SK-N-SH (cell line): ENCODE measurements around the gene CCNL2.

Experiments used
- ELF1 ChIP-seq: IDR thresholded peaks from 2 replicates; pipeline ENCODE4 v1.4.0; 2012
- EZH2phosphoT487 ChIP-seq: fragments of 200-600 bp; sonication (generic); IDR thresholded peaks from 2 replicates; pipeline ENCODE4 v1.6.1; 2017; ENCODE audit warnings: low read depth, mixed run types, mild to moderate bottlenecking, antibody characterized with exemption, moderate library complexity, borderline replicate concordance
- MEF2A ChIP-seq: IDR thresholded peaks from 2 replicates; pipeline ENCODE4 v1.4.0; 2012; ENCODE audit warnings: low read depth, borderline replicate concordance
- RAD21 ChIP-seq: IDR thresholded peaks from 2 replicates; pipeline ENCODE4 v1.6.1; 2012; ENCODE audit warnings: mild to moderate bottlenecking, low read length
- RFX5 ChIP-seq: IDR thresholded peaks from 2 replicates; pipeline ENCODE4 v1.6.1; 2012; ENCODE audit warnings: mild to moderate bottlenecking, improper control_type of control experiment, low read length
- SIN3A ChIP-seq: IDR thresholded peaks from 2 replicates; pipeline ENCODE4 v1.6.1; 2012; ENCODE audit warnings: low read depth, mild to moderate bottlenecking, low read length, moderate library complexity, borderline replicate concordance
- SMC3 ChIP-seq: IDR thresholded peaks from 2 replicates; pipeline ENCODE4 v1.6.1; 2012; ENCODE audit warnings: low read depth, low read length, improper control_type of control experiment
- TF ChIP-seq, protein P1 (sequence below): IDR thresholded peaks from 2 replicates; pipeline ENCODE4 v1.4.0; 2012; ENCODE audit warnings: low read depth
- TF ChIP-seq, protein P2 (sequence below): fragments of 200-600 bp; sonication (generic); IDR thresholded peaks from 2 replicates; pipeline ENCODE4 v1.6.1; 2017; ENCODE audit warnings: antibody characterized with exemption, mild to moderate bottlenecking, moderate library complexity

DNA sequence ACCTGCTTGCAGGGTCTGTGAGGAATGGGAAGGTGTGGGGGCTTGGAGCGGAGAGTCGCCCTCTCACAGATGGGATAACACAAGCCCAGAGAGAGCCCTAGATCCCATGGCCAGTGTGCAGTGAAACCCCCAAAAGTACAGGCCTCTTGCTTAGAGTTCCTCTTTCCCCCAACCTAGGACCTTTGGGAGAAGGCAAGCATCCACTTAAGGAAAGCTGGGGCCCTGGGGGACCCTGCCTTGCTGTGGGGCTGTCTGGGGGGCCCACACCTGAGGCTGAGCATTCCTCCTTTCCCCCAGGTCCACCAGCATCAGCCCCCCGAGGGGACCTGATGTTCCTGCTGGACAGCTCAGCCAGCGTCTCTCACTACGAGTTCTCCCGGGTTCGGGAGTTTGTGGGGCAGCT is 37.5 kb upstream of the CCNL2 start:
- TF ChIP-seq RAD21: no peak
- TF ChIP-seq, protein P1, sequence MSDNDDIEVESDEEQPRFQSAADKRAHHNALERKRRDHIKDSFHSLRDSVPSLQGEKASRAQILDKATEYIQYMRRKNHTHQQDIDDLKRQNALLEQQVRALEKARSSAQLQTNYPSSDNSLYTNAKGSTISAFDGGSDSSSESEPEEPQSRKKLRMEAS: no peak
- TF ChIP-seq ELF1: no peak
- no peak for TF ChIP-seq SMC3
- TF ChIP-seq, protein P2, sequence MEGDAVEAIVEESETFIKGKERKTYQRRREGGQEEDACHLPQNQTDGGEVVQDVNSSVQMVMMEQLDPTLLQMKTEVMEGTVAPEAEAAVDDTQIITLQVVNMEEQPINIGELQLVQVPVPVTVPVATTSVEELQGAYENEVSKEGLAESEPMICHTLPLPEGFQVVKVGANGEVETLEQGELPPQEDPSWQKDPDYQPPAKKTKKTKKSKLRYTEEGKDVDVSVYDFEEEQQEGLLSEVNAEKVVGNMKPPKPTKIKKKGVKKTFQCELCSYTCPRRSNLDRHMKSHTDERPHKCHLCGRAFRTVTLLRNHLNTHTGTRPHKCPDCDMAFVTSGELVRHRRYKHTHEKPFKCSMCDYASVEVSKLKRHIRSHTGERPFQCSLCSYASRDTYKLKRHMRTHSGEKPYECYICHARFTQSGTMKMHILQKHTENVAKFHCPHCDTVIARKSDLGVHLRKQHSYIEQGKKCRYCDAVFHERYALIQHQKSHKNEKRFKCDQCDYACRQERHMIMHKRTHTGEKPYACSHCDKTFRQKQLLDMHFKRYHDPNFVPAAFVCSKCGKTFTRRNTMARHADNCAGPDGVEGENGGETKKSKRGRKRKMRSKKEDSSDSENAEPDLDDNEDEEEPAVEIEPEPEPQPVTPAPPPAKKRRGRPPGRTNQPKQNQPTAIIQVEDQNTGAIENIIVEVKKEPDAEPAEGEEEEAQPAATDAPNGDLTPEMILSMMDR: no peak
- TF ChIP-seq RFX5: no peak
- no peak for TF ChIP-seq MEF2A
- no peak for TF ChIP-seq SIN3A
- no peak for TF ChIP-seq EZH2phosphoT487
